Endothelial cell of umbilical vein (primary cell): ENCODE results near the gene DCK. TPM values are rescaled to one million over a fixed set of nuclear protein-coding genes. Genes with fewer than 3 reads are reported as not detected.

Experiments
- BruUV-seq: library from RNA; stranded (reverse); fragments of 400-500 nt; replicated peaks from 2 replicates; lab custom pipeline; 2021; lab: Mats Ljungman, UMichigan
- CTCF ChIA-PET: fragments of 300-600, 350-600 bp; sonication (Branson Sonifier 250); formaldehyde crosslinking; loops from one replicate; lab custom pipeline; 2021; ENCODE audit warnings: antibody characterized with exemption, inconsistent platforms; lab: Charles Lee
- POLR2A ChIA-PET: fragments of 300-600, 350-600 bp; sonication (Branson Sonifier 250); formaldehyde crosslinking; loops from one replicate; lab custom pipeline; 2021; ENCODE audit warnings: antibody characterized with exemption, inconsistent platforms; lab: Charles Lee
- DNase-seq: peaks from one replicate; pipeline ENCODE4 v3.0.0-alpha.2; 2011; ENCODE audit warnings: low read depth, low spot score
- FAIRE-seq: peaks from 2 replicates; lab custom pipeline; 2011; peaks lifted over from hg19 to GRCh38; lab: Jason Lieb, UNC
- H2AFZ ChIP-seq: 2 replicates; pipeline ENCODE4 v1.6.0; 2012; ENCODE audit warnings: low read depth, low read length, control low read depth, inconsistent platforms
- H3K27ac ChIP-seq: 2 replicates; pipeline ENCODE4 v1.5.1; 2011; ENCODE audit warnings: low read depth, mild to moderate bottlenecking, control low read depth, low read length, moderate library complexity; ENCODE audit not compliant: insufficient read depth
- H3K27me3 ChIP-seq, 2 experiments: 2 replicates each; pipeline versions ENCODE4 v1.6.0 to v1.6.1; 2011; ENCODE audit warnings: low read length in 2 of 2, mixed read lengths in 1 of 2; ENCODE audit not compliant: control insufficient read depth in 2 of 2, insufficient read depth in 2 of 2
- H3K36me3 ChIP-seq, 2 experiments: 2 replicates in 1 of 2; 3 replicates in 1 of 2; pipeline ENCODE4 v1.5.1; 2011; ENCODE audit warnings: low read length in 2 of 2, mild to moderate bottlenecking in 1 of 2, moderate library complexity in 1 of 2; ENCODE audit not compliant: control insufficient read depth in 2 of 2, insufficient read depth in 2 of 2; ENCODE audit errors: extremely low read depth in 1 of 2
- H3K4me1 ChIP-seq: 3 replicates; pipeline ENCODE4 v1.5.1; 2011; ENCODE audit warnings: mild to moderate bottlenecking, low read length; ENCODE audit not compliant: control insufficient read depth, insufficient read depth; ENCODE audit errors: extremely low read depth
- H3K4me2 ChIP-seq: 2 replicates; pipeline ENCODE4 v1.6.1; 2011; ENCODE audit warnings: low read length, control low read depth, mixed read lengths; ENCODE audit not compliant: insufficient read depth
- H3K4me3 ChIP-seq, 3 experiments: fragments of 200-600 bp in 1 of 3; sonication (generic), shearing (Covaris generic) in 1 of 3; replicated peaks in 1 of 3; 2 replicates each; pipeline ENCODE4 v1.5.1; 2011 to 2016; ENCODE audit warnings: control low read depth in 3 of 3, low read length in 3 of 3, mild to moderate bottlenecking in 2 of 3, inconsistent platforms in 1 of 3, low read depth in 1 of 3, moderate library complexity in 1 of 3; ENCODE audit not compliant: insufficient read depth in 1 of 3
- H3K79me2 ChIP-seq: 2 replicates; pipeline ENCODE4 v1.6.0; 2012; ENCODE audit warnings: low read length, inconsistent platforms; ENCODE audit not compliant: control insufficient read depth, insufficient read depth
- H3K9ac ChIP-seq: replicated peaks from 2 replicates; pipeline ENCODE3; 2011; ENCODE audit warnings: low read length, control low read depth; ENCODE audit not compliant: insufficient read depth; ENCODE audit errors: extremely low read depth
- H3K9me1 ChIP-seq: replicated peaks from 3 replicates; pipeline ENCODE4 v1.6.0; 2011; ENCODE audit warnings: mild to moderate bottlenecking, low read length; ENCODE audit not compliant: control insufficient read depth, insufficient read depth; ENCODE audit errors: extremely low read depth
- H3K9me3 ChIP-seq: replicated peaks from 2 replicates; pipeline ENCODE4 v1.5.1; 2012; ENCODE audit warnings: low read length, inconsistent platforms; ENCODE audit not compliant: control insufficient read depth, insufficient read depth
- H4K20me1 ChIP-seq: replicated peaks from 2 replicates; pipeline ENCODE3; 2011; ENCODE audit warnings: mild to moderate bottlenecking, low read length; ENCODE audit not compliant: control insufficient read depth, insufficient read depth; ENCODE audit errors: extremely low read depth
- EZH2 ChIP-seq: IDR thresholded peaks from 2 replicates; pipeline ENCODE4 v1.6.1; 2012; ENCODE audit warnings: borderline replicate concordance, low read depth, mild to moderate bottlenecking, moderate library complexity, low read length, inconsistent platforms; ENCODE audit not compliant: severe bottlenecking
- FOS ChIP-seq: IDR thresholded peaks from 2 replicates; pipeline ENCODE4 v1.6.1; 2011; ENCODE audit warnings: mild to moderate bottlenecking, low read length, moderate library complexity, borderline replicate concordance; ENCODE audit not compliant: insufficient read depth
- GATA2 ChIP-seq: IDR thresholded peaks from 2 replicates; pipeline ENCODE4 v1.7.0; 2011; ENCODE audit warnings: low read depth, mild to moderate bottlenecking, moderate library complexity, mixed read lengths, low read length; ENCODE audit not compliant: insufficient read length, insufficient read depth
- JUN ChIP-seq: IDR thresholded peaks from 2 replicates; pipeline ENCODE4 v1.6.1; 2011; ENCODE audit warnings: borderline replicate concordance, low read depth; ENCODE audit not compliant: insufficient read length, insufficient read depth
- MYC ChIP-seq: IDR thresholded peaks from one replicate; pipeline ENCODE4 v1.6.1; 2011; ENCODE audit warnings: mild to moderate bottlenecking, low read depth, low read length
- POLR2A ChIP-seq: IDR thresholded peaks from 2 replicates; pipeline ENCODE4 v1.6.1; 2012; ENCODE audit warnings: low read depth, mild to moderate bottlenecking, control low read depth, low read length
- POLR2AphosphoS5 ChIP-seq: IDR thresholded peaks from 2 replicates; pipeline ENCODE4 v1.6.1; 2012; ENCODE audit warnings: low read depth, mild to moderate bottlenecking, control low read depth, low read length, moderate library complexity; ENCODE audit not compliant: insufficient read depth
- dilution Hi-C: fragments of 300-500 bp; cut with MboI; formaldehyde crosslinking; loops from one replicate; pipeline ENCODE4 v1.15.0; 2019; ENCODE audit warnings: low sequenced_read_pairs; ENCODE audit not compliant: extremely low pct_ligation_motif_present
- intact Hi-C: fragments of 100-400 bp; cut with micrococcal nuclease; formaldehyde crosslinking; loops from one replicate; pipeline ENCODE4 v1.10.0; 2022
- polyA plus RNA-seq, 4 experiments: library from polyadenylated mRNA; depleted of rRNA in 3 of 4; stranded (reverse) in 3 of 4; unstranded in 1 of 4; fragments of >200 nt; gene quantifications; 2 replicates each; pipeline versions ENCODE4 v1.2.1 to v1.2.3, GENCODE V29; 2011 to 2012; ENCODE audit warnings: missing spikeins in 1 of 4
- total RNA-seq: library from RNA; stranded (reverse); gene quantifications from 2 replicates; pipeline ENCODE4 v1.2.3, GENCODE V29; 2021
- TF ChIP-seq, protein P1 (sequence below): IDR thresholded peaks from 2 replicates; pipeline ENCODE4 v1.6.1; 2011; ENCODE audit not compliant: insufficient read depth, insufficient read length
- TF ChIP-seq, protein P2 (sequence below), 2 donors: IDR thresholded peaks; 1 replicate in 1 of 2; 2 replicates in 1 of 2; pipeline ENCODE4 v1.5.1; 2011; ENCODE audit warnings: low read length in 2 of 2, mild to moderate bottlenecking in 2 of 2, moderate library complexity in 2 of 2, control low read depth in 1 of 2, inconsistent platforms in 1 of 2, low read depth in 1 of 2; ENCODE audit not compliant: insufficient read depth in 1 of 2; ENCODE audit errors: extremely low read depth in 1 of 2

The DCK gene
- total and polyA plus RNA-seq, 2 donors (not counting 3 experiments of a cell fraction or from before 2014, with no cell fraction given) = 4.8 to 19.9 TPM

GRCh38 chr4:70946939-70947338 is 46.5 kb upstream of the DCK start:
- Histone ChIP-seq H3K4me2 (no peak overlapping the region), H3K9me3 (no peaks in the 10 kb centered on the region), H3K9me1 (no peaks in the 10 kb centered on the region), H3K36me3 (no peaks in the 10 kb centered on the region), H4K20me1 (peaks cover 3% of the 10 kb centered on the region), H3K9ac (no peak overlapping the region), H3K27me3 (no peaks in the 10 kb centered on the region), H3K27ac (no peak overlapping the region), H3K4me1 (no peaks in the 10 kb centered on the region), H3K4me3 (no peak overlapping the region), H3K79me2 (peaks cover 36% of the 10 kb centered on the region), H2AFZ (no peak overlapping the region)
- ChIA-PET POLR2A (no interaction called here), CTCF (interaction anchor here (1.0 kb wide), 1 partner anchor 63 kb away, joined by 3 read pairs; no protein-coding TSS in a partner anchor)
- dilution Hi-C loops (no loop called here), intact Hi-C loops (no loop called here)
- no peak for FAIRE-seq
- DNase-seq = no peak
- no TSS peak for BruUV-seq
- TF ChIP-seq JUN (no peak), POLR2AphosphoS5 (no peak), POLR2A (no peak), EZH2 (no peak), FOS (no peak), MYC (no peak), GATA2 (no peak)
- TF ChIP-seq, protein P1, sequence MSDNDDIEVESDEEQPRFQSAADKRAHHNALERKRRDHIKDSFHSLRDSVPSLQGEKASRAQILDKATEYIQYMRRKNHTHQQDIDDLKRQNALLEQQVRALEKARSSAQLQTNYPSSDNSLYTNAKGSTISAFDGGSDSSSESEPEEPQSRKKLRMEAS = no peak
- TF ChIP-seq, protein P2, sequence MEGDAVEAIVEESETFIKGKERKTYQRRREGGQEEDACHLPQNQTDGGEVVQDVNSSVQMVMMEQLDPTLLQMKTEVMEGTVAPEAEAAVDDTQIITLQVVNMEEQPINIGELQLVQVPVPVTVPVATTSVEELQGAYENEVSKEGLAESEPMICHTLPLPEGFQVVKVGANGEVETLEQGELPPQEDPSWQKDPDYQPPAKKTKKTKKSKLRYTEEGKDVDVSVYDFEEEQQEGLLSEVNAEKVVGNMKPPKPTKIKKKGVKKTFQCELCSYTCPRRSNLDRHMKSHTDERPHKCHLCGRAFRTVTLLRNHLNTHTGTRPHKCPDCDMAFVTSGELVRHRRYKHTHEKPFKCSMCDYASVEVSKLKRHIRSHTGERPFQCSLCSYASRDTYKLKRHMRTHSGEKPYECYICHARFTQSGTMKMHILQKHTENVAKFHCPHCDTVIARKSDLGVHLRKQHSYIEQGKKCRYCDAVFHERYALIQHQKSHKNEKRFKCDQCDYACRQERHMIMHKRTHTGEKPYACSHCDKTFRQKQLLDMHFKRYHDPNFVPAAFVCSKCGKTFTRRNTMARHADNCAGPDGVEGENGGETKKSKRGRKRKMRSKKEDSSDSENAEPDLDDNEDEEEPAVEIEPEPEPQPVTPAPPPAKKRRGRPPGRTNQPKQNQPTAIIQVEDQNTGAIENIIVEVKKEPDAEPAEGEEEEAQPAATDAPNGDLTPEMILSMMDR (IDR thresholded peaks at IDR 0.05; ENCODE audit: extremely low read depth in 1 of 2, insufficient read depth in 1 of 2, low read depth in 1 of 2, low read length in 2 of 2) = no peak
